ENCODE measurements around the gene ORMDL1.

- TF ChIP-seq POLR2AphosphoS5 (IDR thresholded peaks at IDR 0.05; ENCODE audit: borderline replicate concordance, low read depth, low read length) = no peak
- TF ChIP-seq EZH2 (IDR thresholded peaks at IDR 0.05) = no peak
Observed at GRCh38 chr2:189826039-189826438, 41.9 kb upstream of the ORMDL1 start.

Data from SK-N-MC (cell line).